ENCODE measurements around the gene SUPT16H. TPM values are rescaled to one million over a fixed set of nuclear protein-coding genes. Genes with fewer than 3 reads are reported as not detected.

Gene SUPT16H
- total RNA-seq, 1 experiment from 2014 or later, result 210 TPM

- no peaks in the 10 kb centered on the region for H3K9me3 ChIP-seq (ENCODE audit: control insufficient read depth, low read depth, low read length)
- H3K4me2 ChIP-seq (ENCODE audit: insufficient read depth, insufficient read length, low read length), result no peak overlapping the region
- no peaks in the 10 kb centered on the region for H4K20me1 ChIP-seq (ENCODE audit: control insufficient read depth, insufficient read depth, insufficient read length)
- Mint-ChIP-seq H3K4me1 (0 out of 4 replicates have a peak, but pooled peaks cover 0 to 2% of the 10 kb centered on the region in 2 experiments), H3K9me3 (no peaks in the 10 kb centered on the region), H3K27ac (no peak overlapping the region), H3K27me3 (ENCODE audit: low read depth) (no peaks in the 10 kb centered on the region; the same call in none of the 2 replicates), H3K36me3 (ENCODE audit: insufficient read depth in 1 of 3, low read depth in 3 of 3) (no peaks in the 10 kb centered on the region), H3K4me3 (no peak overlapping the region)
- no peak overlapping the region for H3T11ph ChIP-seq (ENCODE audit: low read length)
- no peak overlapping the region for H2BK12ac ChIP-seq (ENCODE audit: insufficient read length, low read depth, low read length)
- no peaks in the 10 kb centered on the region for H3K79me2 ChIP-seq (ENCODE audit: insufficient read depth, low read length)
- DNase-seq, result no peak
- H3K18ac ChIP-seq (ENCODE audit: insufficient read length, low read depth, low read length), result no peak overlapping the region
- H3K4me1 ChIP-seq (ENCODE audit: insufficient read depth, low read length), result peaks cover 2% of the 10 kb centered on the region; the same call in 1 of the 2 replicates
- H2BK120ac ChIP-seq (ENCODE audit: low read depth, low read length, poor library complexity, severe bottlenecking), result no peak overlapping the region
- TF ChIP-seq CTCF (conservative IDR thresholded peaks at IDR 0.05), result 0 out of 3 replicates have a peak, but pooled peaks have one; percentile 22
- H3K56ac ChIP-seq (ENCODE audit: insufficient read length, low read depth, low read length), result no peak overlapping the region
- no peak overlapping the region for H2AFZ ChIP-seq (ENCODE audit: low read length)
- H4K5ac ChIP-seq (ENCODE audit: insufficient read length, low read depth, low read length), result no peak overlapping the region
- H3K23ac ChIP-seq (ENCODE audit: insufficient read length, low read depth, low read length), result no peak overlapping the region
- no peak overlapping the region for H4K91ac ChIP-seq (ENCODE audit: insufficient read length, low read depth, low read length)
- H3K9ac ChIP-seq (ENCODE audit: extremely low read depth, insufficient read length, low read length), result no peak overlapping the region
- H2BK20ac ChIP-seq (ENCODE audit: low read depth, low read length, poor library complexity, severe bottlenecking), result no peak overlapping the region
- H3K27ac ChIP-seq (ENCODE audit: insufficient read length, low read depth, low read length), result no peak overlapping the region
- no peak overlapping the region for H2BK5ac ChIP-seq (ENCODE audit: insufficient read length, low read length)
- H3K23me2 ChIP-seq (ENCODE audit: insufficient read length, low read depth, low read length, poor library complexity, severe bottlenecking), result no peaks in the 10 kb centered on the region
- no peak overlapping the region for H4K8ac ChIP-seq (replicated peaks; ENCODE audit: insufficient read length, low read depth, low read length)
- no peak overlapping the region for H3K14ac ChIP-seq (ENCODE audit: insufficient read depth, low read length)
- no peak overlapping the region for H2AK5ac ChIP-seq (ENCODE audit: insufficient read length, low read length)
- H3K79me1 ChIP-seq (ENCODE audit: insufficient read depth, low read depth, low read length, poor library complexity, severe bottlenecking), result no peaks in the 10 kb centered on the region
- no peak overlapping the region for H2BK15ac ChIP-seq (ENCODE audit: low read depth, low read length)
- H3K4ac ChIP-seq (ENCODE audit: low read depth, low read length), result no peak overlapping the region
- WGBS (ENCODE audit: extremely low coverage, insufficient read length, low lambda C conversion rate), result no CpG with 5 or more reads among the region's 1 CpG
- no peaks in the 10 kb centered on the region for H3K27me3 ChIP-seq (ENCODE audit: insufficient read depth, low read length)
Measured at GRCh38 chr14:21326972-21327371, 56.8 kb downstream of the SUPT16H start.
